NB4 (cell line): ENCODE data around the gene S100A12.

Experiments
- MYC ChIP-seq: IDR thresholded peaks from 2 replicates; pipeline ENCODE4 v1.6.1; 2011; ENCODE audit warnings: low read depth, low read length
- POLR2A ChIP-seq: IDR thresholded peaks from 2 replicates; pipeline ENCODE4 v1.6.1; 2011; ENCODE audit warnings: mild to moderate bottlenecking; ENCODE audit not compliant: insufficient read length; ENCODE audit errors: extremely low read depth
- TF ChIP-seq, protein P1 (sequence below): IDR thresholded peaks from one replicate; pipeline ENCODE4 v1.5.1; 2012; ENCODE audit warnings: low read depth, low read length

DNA sequence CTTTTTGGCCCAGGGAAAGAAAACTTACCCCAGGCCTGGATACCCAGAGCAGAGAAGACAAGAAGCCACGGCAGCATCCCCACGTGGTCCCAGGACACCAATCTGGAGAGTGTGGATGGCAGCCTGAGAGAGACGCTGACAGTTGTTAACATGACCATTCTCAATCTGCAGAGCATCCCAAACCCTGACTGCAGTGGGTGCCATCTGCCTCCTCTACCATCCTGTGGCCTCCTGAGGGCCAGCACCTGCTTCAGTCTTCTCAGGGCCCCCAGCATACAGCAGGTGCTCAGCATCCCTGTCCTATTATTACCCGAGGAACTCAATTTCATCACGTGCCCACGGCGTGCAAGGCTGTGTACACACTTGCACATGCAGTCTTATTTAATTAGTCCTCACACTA, 27.6 kb downstream of the S100A12 start:
- no peak for TF ChIP-seq POLR2A
- TF ChIP-seq, protein P1, sequence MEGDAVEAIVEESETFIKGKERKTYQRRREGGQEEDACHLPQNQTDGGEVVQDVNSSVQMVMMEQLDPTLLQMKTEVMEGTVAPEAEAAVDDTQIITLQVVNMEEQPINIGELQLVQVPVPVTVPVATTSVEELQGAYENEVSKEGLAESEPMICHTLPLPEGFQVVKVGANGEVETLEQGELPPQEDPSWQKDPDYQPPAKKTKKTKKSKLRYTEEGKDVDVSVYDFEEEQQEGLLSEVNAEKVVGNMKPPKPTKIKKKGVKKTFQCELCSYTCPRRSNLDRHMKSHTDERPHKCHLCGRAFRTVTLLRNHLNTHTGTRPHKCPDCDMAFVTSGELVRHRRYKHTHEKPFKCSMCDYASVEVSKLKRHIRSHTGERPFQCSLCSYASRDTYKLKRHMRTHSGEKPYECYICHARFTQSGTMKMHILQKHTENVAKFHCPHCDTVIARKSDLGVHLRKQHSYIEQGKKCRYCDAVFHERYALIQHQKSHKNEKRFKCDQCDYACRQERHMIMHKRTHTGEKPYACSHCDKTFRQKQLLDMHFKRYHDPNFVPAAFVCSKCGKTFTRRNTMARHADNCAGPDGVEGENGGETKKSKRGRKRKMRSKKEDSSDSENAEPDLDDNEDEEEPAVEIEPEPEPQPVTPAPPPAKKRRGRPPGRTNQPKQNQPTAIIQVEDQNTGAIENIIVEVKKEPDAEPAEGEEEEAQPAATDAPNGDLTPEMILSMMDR: no peak
- TF ChIP-seq MYC: no peak
